Cerebellar nuclear complex (tissue), 1 donor: ENCODE results near the gene SLC25A44.
"Not testable (repeated sequence)": the region's sequence is repeated elsewhere in the genome, so short reads cannot be mapped to it uniquely, and the experiment has no call there.

Source experiments
- DNase-seq, 2 experiments: peaks; one replicate each; lab custom pipeline; 2025; lab: John Stamatoyannopoulos, UW

Gene SLC25A44

DNA sequence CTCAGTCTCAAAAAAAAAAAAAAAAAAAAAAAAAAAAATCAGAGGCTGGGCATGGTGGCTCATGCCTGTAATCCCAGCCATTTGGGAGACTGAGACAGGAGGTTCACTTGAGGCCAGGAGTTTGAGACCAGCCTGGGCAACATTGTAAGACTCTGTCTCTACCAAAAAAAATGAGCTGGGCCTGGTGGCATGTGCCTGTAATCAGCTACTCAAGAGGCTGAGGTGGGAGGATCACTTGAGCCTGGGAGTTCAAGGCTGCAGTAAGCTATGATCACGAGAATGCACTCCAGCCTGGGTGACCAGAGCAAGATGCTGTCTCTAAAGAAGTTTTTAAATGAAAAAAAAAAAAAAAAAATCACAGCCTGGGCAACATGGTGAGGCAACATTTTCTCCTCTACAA is 30.2 kb upstream of the SLC25A44 start:
- DNase-seq: no peak

DNA sequence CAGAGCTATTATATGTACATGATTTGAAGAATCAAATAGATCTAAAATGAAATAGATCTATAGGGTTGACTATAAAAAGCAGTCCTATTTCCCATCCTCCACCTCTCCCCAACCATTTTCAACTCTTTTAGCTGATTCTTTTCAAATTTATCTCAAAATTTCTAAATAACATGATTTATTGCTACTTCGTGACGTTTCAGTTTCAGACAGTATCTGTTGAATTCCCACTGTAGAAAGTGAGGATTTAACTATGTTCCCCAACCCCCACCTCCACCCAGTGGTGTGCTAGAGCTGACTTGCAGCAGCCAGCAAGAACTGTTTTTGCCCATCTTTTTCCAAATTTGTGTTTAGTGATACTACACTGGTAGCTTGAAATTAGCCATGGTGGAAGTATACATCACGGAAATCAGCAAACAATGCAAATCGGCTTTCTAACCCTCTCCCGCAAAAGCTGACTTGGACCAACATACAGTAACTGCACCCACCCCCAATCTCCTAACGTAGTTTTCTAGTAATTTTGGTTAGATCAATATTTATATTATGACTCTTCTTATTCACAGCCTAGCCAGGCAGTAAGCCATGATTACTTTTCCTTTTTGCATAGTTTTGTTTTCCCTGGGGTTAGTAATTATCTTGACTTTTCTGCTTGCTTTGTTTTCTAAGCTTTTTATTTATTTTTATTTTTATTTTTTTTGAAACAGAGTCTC is 29.6 kb upstream of the SLC25A44 start:
- DNase-seq: no peak

- no peak for DNase-seq
Measured at GRCh38 chr1:156165083-156165482, 28.8 kb upstream of the SLC25A44 start.

DNA sequence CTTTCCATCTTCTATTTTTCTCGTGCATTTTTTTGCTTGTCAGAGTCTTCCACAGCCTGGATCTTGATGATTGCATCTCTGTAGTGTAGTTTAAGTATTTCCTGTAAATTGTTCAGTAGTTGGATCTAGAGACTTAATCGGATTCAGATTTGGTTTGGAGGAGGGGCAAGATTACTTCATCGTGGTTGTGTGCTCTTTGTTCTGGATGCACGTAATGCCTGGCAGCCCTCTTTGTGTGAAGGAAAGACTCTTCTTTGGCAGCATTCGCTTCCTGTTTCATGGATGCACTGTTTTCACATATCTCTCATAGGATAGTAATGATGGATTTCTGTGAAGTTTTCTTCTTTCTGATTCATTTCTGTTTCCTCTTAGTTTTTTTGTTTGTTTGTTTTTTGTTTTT is 26.4 kb upstream of the SLC25A44 start:
- DNase-seq: no peak

DNA sequence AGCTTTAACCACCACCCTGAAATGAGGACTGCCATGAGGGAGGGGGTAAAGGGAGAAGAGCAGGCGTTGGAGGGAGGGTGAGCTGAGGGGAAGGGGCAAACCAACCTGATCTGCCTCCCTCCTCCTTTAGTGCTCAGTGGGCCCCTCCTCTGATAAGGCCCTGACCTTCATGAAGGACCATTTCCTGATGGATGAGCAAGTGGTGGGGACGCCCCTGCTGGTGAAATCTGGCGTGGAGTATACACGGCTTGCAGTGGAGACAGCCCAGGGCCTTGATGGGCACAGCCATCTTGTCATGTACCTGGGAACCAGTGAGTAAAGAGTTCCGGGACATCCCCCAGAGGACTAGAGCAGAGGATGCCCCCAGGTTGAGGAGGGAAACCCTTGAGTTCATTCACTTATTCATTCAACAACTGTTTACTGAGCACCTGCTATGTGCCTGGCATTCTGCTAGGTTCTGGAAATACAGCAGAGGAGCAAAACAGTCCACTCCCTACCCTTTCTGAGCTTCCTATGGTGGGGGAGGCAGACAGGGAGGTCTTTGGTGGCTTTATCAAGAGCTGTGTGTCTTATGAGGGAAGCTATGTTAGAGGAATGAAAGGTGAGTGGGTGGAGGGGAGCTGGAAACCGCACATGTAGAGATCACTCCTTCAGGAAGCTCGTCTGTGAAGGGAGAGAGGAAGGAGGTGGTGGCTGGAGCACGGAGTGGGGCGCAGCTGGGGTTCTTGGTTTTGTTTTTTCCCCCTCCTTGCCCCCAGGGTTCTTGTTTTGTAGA is 21.0 kb upstream of the SLC25A44 start:
- DNase-seq: no peak

DNA sequence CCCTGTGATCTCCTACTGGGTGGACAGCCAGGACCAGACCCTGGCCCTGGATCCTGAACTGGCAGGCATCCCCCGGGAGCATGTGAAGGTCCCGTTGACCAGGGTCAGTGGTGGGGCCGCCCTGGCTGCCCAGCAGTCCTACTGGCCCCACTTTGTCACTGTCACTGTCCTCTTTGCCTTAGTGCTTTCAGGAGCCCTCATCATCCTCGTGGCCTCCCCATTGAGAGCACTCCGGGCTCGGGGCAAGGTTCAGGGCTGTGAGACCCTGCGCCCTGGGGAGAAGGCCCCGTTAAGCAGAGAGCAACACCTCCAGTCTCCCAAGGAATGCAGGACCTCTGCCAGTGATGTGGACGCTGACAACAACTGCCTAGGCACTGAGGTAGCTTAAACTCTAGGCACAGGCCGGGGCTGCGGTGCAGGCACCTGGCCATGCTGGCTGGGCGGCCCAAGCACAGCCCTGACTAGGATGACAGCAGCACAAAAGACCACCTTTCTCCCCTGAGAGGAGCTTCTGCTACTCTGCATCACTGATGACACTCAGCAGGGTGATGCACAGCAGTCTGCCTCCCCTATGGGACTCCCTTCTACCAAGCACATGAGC is 17.2 kb upstream of the SLC25A44 start:
- DNase-seq: no peak

- DNase-seq: no peak
Measured at GRCh38 chr1:156177919-156178654, 15.8 kb upstream of the SLC25A44 start.

DNA sequence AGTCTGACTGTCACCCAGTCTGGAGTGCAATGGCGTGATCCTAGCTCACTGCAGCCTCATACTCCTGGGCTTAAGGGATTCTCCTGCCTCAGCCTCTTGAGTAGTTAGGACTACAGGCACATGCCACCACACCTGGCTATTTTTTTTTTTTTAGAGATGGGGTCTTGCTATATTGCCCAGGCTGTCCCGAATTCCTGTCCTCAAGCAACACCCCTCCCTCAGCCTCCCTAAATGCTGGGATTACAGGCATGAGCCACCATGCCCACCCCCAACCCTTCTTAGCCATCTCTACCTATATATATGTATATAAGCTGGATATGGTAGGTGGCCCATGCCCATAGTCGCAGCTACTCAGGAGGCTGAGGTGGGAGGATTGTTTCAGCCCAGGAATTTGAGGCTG is 13.4 kb upstream of the SLC25A44 start:
- DNase-seq: no peak

DNA sequence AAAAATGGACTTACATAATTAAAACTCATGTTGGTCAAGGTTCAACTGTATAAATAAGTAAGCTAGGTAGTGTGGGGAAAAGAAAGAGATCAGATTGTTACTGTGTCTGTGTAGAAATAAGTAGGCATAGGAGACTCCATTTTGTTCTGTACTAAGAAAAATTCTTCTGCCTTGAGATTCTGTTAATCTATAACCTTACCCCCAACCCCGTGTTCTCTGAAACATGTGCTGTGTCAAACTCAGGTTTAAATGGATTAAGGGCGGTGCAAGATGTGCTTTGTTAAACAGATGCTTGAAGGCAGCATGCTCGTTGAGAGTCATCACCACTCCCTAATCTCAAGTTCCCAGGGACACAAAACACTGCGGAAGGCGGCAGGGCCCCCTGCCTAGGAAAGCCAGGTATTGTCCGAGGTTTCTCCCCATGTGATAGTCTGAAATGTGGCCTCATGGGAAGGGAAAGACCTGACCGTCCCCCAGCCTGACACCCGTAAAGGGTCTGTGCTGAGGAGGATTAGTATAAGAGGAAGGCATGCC is 12.4 kb upstream of the SLC25A44 start:
- DNase-seq: not testable (repeated sequence)

- not testable (repeated sequence) for DNase-seq
Measured at GRCh38 chr1:156182010-156182779, 11.7 kb upstream of the SLC25A44 start.

GRCh38 chr1:156186347-156187177 is 7.3 kb upstream of the SLC25A44 start:
- DNase-seq: not testable (repeated sequence)

DNA sequence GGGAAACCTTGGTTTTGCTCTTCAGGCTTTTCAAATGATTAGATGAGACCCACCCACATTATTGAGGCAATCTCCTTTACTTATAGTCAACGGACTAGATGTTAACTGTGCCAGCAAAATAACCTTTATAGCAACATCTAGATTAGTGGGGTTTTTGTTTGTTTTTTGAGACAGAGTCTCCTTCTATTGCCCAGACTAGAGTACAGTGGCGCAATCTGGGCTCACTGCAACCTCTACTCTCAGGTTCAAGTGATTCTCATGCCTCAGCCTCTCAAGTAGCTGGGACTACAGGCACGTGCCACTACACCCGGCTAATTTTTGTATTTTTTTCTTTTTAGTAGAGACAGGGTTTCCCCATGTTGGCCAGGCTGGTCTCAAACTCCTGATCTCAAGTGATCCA is 3.6 kb upstream of the SLC25A44 start:
- not testable (repeated sequence) for DNase-seq

GRCh38 chr1:156191292-156191964 is 2.5 kb upstream of the SLC25A44 start:
- no peak for DNase-seq

DNA sequence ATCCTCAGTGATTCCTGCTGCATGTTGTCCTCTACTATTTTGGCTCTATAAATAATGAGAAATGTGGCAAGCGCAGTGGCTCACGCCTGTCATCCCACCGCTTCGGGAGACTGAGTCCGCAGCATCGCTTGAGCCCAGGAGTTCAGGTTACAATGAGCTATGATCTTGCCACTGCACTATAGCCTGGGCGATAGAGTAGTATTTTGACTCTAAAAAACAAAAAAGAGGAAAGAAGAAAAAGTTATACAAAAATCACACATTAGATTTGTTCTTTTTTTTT is 756 bp upstream of the SLC25A44 start:
- DNase-seq: no peak

DNA sequence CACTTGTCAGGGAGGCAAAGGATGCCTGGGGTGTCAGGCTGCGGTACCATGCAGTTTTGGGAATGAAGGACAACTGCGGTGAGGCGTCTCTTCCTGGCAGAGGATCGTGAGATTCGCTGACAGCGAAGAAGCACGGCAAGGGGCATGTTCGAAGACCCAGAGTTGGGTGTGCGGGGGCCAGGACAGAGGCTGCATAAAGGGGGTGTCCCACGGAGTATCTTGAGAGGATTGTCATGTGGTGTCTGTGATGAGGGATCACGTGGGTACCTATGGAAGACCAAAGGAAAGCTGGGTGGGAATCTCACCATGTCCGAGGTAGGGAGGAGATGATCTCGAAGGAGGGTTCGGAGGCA is 372 bp downstream of the SLC25A44 start:
- no peak for DNase-seq

- no peak for DNase-seq
Measured at GRCh38 chr1:156195853-156196252, 1.9 kb downstream of the SLC25A44 start.

DNA sequence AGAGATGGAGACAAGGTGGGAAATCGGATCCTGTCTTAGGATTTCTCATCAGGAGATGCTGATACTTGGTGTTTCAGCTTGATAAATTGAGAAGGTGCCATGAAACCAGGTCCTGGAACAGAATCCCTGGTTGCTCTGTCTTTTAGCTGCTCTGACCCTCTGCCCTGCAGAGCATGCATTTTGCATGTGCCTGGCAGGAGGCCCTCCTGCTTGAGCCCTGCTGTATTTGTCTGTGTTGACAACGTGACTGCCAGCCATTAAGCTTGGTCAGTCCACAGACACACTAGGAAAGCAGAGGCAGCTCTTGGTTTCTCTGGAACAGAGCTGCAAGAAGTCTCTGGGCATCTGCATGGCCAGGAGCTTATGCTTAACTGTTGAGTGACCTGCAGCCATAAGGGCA is 2.5 kb downstream of the SLC25A44 start:
- DNase-seq: no peak

DNA sequence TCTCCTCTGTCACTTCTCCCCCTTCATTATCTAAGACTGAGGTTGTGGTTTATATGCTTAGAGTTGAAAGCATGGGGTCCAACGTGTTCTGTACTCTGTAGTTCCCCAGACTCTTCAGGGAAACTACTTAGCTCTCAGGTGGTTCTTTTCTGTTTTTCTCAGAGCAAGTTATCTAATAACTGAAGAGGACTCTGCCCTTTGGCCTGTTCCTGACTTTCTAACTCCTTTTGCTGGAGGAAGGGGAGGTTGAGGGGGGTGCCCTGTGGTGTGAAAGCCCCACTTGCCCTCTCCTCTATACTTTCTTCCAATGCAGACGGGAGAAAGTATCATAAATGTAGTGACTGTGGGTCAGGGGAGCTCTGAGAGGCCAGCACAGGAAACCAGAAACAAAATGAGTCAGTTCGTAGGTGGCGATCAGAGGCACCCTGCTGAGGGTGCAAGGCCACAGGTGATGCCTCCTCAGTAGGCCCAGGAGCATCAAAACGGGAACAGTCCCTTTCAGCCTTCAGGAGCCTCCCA is 5.0 kb downstream of the SLC25A44 start:
- no peak for DNase-seq

- no peak for DNase-seq
Measured at GRCh38 chr1:156200044-156200443, 6.1 kb downstream of the SLC25A44 start.

DNA sequence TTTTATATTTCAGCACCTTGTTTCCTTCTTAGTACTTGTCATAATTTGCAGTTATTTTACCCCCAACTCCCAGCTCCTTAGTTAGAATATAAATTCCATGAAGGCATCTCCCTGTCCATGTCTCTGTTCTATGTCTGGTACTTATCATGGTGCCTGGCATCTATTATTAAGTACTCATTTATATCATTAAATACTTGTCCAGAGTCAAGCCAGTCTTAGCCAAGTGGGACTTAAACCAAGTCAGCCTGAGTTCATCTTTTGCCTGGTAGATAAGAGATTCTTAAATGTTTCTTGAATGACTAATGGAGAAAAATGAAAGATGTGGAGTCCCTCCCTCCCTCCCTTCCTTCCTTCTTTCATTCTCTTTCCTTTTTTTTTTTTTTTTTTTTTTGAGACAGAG is 9.4 kb downstream of the SLC25A44 start:
- DNase-seq: no peak
